OCI-LY7 (cell line): ENCODE measurements around the gene PDSS2. TPM values are rescaled to one million over a fixed set of nuclear protein-coding genes. Genes with fewer than 3 reads are reported as not detected.

Experiments
- BruUV-seq: library from RNA; stranded (reverse); fragments of 400-500 nt; replicated peaks from 2 replicates; lab custom pipeline; 2021; lab: Mats Ljungman, UMichigan
- CTCF ChIA-PET: fragments of 300-600 bp; sonication (Branson Sonifier 250); formaldehyde crosslinking; loops from one replicate; lab custom pipeline; 2022; ENCODE audit warnings: antibody characterized with exemption; ENCODE audit not compliant: unreplicated experiment; lab: Charles Lee
- POLR2A ChIA-PET: fragments of 300-600 bp; sonication (Branson Sonifier 250); formaldehyde crosslinking; loops from one replicate; lab custom pipeline; 2022; ENCODE audit warnings: antibody characterized with exemption; lab: Charles Lee
- DNase-seq: peaks from one replicate; pipeline ENCODE4 v3.0.0-alpha.2; 2015; ENCODE audit warnings: low spot score
- H2AFZ ChIP-seq: fragments of 200-600 bp; sonication (generic), shearing (Covaris generic); 2 replicates; pipeline ENCODE4 v1.6.1; 2014; ENCODE audit warnings: mild to moderate bottlenecking, antibody characterized with exemption, low read length, moderate library complexity
- H3K27ac ChIP-seq: fragments of 200-600 bp; sonication (generic); 2 replicates; pipeline ENCODE4 v1.5.1; 2014; ENCODE audit warnings: mixed run types, low read depth, mild to moderate bottlenecking, moderate library complexity, low read length, inconsistent platforms; ENCODE audit not compliant: poor library complexity, severe bottlenecking
- H3K36me3 ChIP-seq: fragments of 200-600 bp; sonication (generic); 2 replicates; pipeline ENCODE4 v1.6.1; 2014; ENCODE audit warnings: mild to moderate bottlenecking, antibody characterized with exemption, low read length, moderate library complexity, mixed read lengths; ENCODE audit not compliant: insufficient read depth
- H3K4me1 ChIP-seq: fragments of 200-600 bp; sonication (generic); 2 replicates; pipeline ENCODE4 v1.5.1; 2014; ENCODE audit warnings: mild to moderate bottlenecking, low read length; ENCODE audit not compliant: insufficient read depth, poor library complexity, severe bottlenecking
- H3K4me2 ChIP-seq: fragments of 200-600 bp; sonication (generic); 2 replicates; pipeline ENCODE4 v1.6.1; 2014; ENCODE audit warnings: mild to moderate bottlenecking, low read length
- H3K4me3 ChIP-seq: fragments of 200-600 bp; sonication (generic); 2 replicates; pipeline ENCODE4 v1.5.1; 2014; ENCODE audit warnings: mild to moderate bottlenecking, low read depth, low read length; ENCODE audit not compliant: poor library complexity, severe bottlenecking
- H3K79me2 ChIP-seq: fragments of 200-600 bp; sonication (generic); 2 replicates; pipeline ENCODE4 v1.6.1; 2016; ENCODE audit warnings: low read depth, mild to moderate bottlenecking, low read length, moderate library complexity, mixed read lengths; ENCODE audit not compliant: insufficient read depth
- H3K9me2 ChIP-seq: fragments of 200-600 bp; sonication (generic); 2 replicates; pipeline ENCODE4 v1.6.1; 2016; ENCODE audit warnings: mild to moderate bottlenecking, low read length, mixed read lengths; ENCODE audit not compliant: insufficient read depth
- H3K9me3 ChIP-seq: fragments of 200-600 bp; sonication (generic); 2 replicates; pipeline ENCODE4 v1.6.1; 2014; ENCODE audit warnings: mild to moderate bottlenecking, mixed run types, low read length, mixed read lengths
- H4K20me1 ChIP-seq: fragments of 200-600 bp; sonication (generic); 2 replicates; pipeline ENCODE4 v1.6.1; 2014; ENCODE audit warnings: mild to moderate bottlenecking, antibody characterized with exemption, low read length, moderate library complexity, mixed read lengths; ENCODE audit not compliant: insufficient read depth
- CTCF ChIP-seq: fragments of 200-600 bp; sonication (generic); conservative IDR thresholded peaks from 2 replicates; pipeline ENCODE4 v1.5.1; 2014; ENCODE audit warnings: mild to moderate bottlenecking, antibody characterized with exemption, low read length, moderate library complexity, mixed read lengths
- EZH2phosphoT487 ChIP-seq: fragments of 200-600 bp; sonication (generic); IDR thresholded peaks from 2 replicates; pipeline ENCODE4 v1.6.1; 2018; ENCODE audit warnings: low read depth, borderline replicate concordance, mild to moderate bottlenecking, mixed run types, antibody characterized with exemption, low read length, moderate library complexity, mixed read lengths
- intact Hi-C: fragments of 100-400 bp; cut with micrococcal nuclease; formaldehyde crosslinking; loops from one replicate; pipeline ENCODE4 v1.10.0; 2022; ENCODE audit not compliant: unreplicated experiment
- total RNA-seq, 2 experiments: library from RNA; depleted of rRNA in 1 of 2; stranded (reverse); fragments of >200 nt in 1 of 2; shearing (Covaris generic) in 1 of 2; gene quantifications; 2 replicates each; pipeline ENCODE4 v1.2.3, GENCODE V29; 2014 to 2022

The PDSS2 gene
- total RNA-seq, 2 experiments from 2014 or later = 14.7 to 24.9 TPM

DNA sequence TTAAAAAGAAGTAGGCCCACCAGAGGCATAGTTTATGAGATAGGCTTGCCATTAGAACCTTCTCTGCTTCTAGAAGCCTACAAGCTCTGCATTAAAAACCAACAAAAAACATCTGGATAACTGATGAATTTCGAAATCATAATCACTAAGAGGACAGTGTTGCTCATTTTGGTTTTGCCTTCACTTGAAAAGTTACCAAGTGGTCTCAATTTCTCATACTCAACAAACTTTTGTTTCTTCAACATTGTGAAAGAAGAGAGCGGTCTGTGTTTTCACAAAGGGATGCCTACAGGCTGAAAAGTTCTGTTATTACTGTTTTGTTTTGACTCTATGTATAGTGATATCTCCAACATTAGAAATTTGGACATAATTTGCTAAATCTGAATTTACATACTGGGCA is 98.9 kb downstream of the PDSS2 start:
- BruUV-seq = no TSS peak
- intact Hi-C loops = no loop called here
- Histone ChIP-seq H3K4me3 (no peak overlapping the region), H3K9me2 (no peaks in the 10 kb centered on the region), H2AFZ (no peak overlapping the region), H3K4me1 (no peaks in the 10 kb centered on the region), H3K27ac (no peak overlapping the region), H3K36me3 (peaks cover 16% of the 10 kb centered on the region), H4K20me1 (no peaks in the 10 kb centered on the region), H3K4me2 (no peak overlapping the region), H3K79me2 (peaks cover 6% of the 10 kb centered on the region; the same call in 1 of the 2 replicates), H3K9me3 (no peaks in the 10 kb centered on the region)
- ChIA-PET CTCF (no interaction called here), POLR2A (no interaction called here)
- TF ChIP-seq CTCF (no peak), EZH2phosphoT487 (no peak)
- DNase-seq = no peak

DNA sequence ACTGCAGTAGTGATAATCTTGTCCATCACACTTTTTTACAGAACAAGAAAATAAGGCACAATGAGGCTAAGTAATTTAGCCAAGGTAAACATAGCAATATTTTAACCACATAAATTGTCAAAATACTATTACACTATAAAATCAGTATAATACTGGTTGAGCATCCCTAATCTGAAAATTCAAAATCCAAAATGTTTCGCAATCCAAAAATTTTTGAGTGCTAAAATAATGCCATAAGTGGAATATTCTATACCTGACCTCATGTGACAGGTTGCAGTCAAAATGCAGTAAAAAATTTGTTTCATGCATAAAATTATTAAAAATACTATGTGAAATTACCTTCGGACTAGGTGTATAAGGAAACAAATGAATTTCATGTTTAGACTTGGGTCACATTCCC is 101.5 kb downstream of the PDSS2 start:
- CTCF ChIA-PET = no interaction called here
- H3K4me3 ChIP-seq = no peak overlapping the region
- H3K9me2 ChIP-seq = no peaks in the 10 kb centered on the region
- no peaks in the 10 kb centered on the region for H4K20me1 ChIP-seq
- no peak for DNase-seq
- TF ChIP-seq CTCF (no peak), EZH2phosphoT487 (no peak)
- BruUV-seq = no TSS peak
- peaks cover 10% of the 10 kb centered on the region; the same call in 1 of the 2 replicates for H3K36me3 ChIP-seq
- H3K79me2 ChIP-seq = no peaks in the 10 kb centered on the region
- H3K4me1 ChIP-seq = no peaks in the 10 kb centered on the region
- H3K27ac ChIP-seq = no peak overlapping the region
- POLR2A ChIA-PET = interaction anchor here (0.8 to 0.9 kb wide), 3 partner anchors 24 to 102 kb away, joined by 3 to 4 read pairs (median 3); partner anchors contain the start of gene PDSS2
- H3K4me2 ChIP-seq = no peak overlapping the region
- no peak overlapping the region for H2AFZ ChIP-seq
- no peaks in the 10 kb centered on the region for H3K9me3 ChIP-seq
- intact Hi-C loops = no loop called here

DNA sequence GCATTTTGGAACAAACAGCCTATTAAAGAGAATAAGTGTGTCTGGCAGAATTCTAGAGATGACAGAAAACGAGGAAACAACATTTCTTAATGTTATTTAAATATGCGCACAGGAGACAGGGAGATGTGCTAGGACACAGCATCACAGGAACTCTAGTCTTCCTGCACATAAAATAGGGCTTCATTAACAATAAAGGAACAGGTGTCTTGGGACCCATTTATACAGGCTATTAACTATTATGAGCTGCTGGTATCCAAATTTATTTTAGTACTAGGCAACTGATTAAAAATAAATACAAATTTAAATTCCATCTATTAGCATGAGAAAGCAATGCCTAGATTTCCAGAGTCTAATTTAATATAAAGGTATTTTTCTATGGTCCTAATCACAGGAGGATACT is 102.3 kb downstream of the PDSS2 start:
- no TSS peak for BruUV-seq
- H3K4me1 ChIP-seq = no peaks in the 10 kb centered on the region
- H3K4me3 ChIP-seq = no peak overlapping the region
- POLR2A ChIA-PET = interaction anchor here (0.8 to 0.9 kb wide), 3 partner anchors 24 to 102 kb away, joined by 3 to 4 read pairs (median 3); partner anchors contain the start of gene PDSS2
- no peaks in the 10 kb centered on the region for H4K20me1 ChIP-seq
- H3K79me2 ChIP-seq = no peaks in the 10 kb centered on the region
- intact Hi-C loops = no loop called here
- TF ChIP-seq EZH2phosphoT487 (no peak), CTCF (no peak)
- CTCF ChIA-PET = no interaction called here
- H3K27ac ChIP-seq = no peak overlapping the region
- H2AFZ ChIP-seq = no peak overlapping the region
- H3K9me3 ChIP-seq = no peaks in the 10 kb centered on the region
- DNase-seq = no peak
- no peak overlapping the region for H3K4me2 ChIP-seq
- H3K9me2 ChIP-seq = no peaks in the 10 kb centered on the region
- H3K36me3 ChIP-seq = peaks cover 2% of the 10 kb centered on the region; the same call in 1 of the 2 replicates
